Islet precursor cell (in vitro differentiated cells): ENCODE results near the gene P2RX2.
A peak's percentile ranks its signal among the peaks of the same experiment; 100 is the strongest.

ENCODE experiments used
- DNase-seq: peaks from one replicate; pipeline ENCODE4 v3.0.0-alpha.2; 2018

Gene P2RX2

GRCh38 chr12:132618683-132619043, at the start of gene P2RX2:
Gene P2RX2, plus strand, starts transcription at chr12:132618776. Its CDS starts 41 bp downstream, at chr12:132618817.
- DNase-seq: peak; percentile 58

GRCh38 chr12:132568826-132569480, 49.6 kb upstream of the P2RX2 start:
- no peak for DNase-seq

GRCh38 chr12:132569856-132570480, 48.6 kb upstream of the P2RX2 start:
- no peak for DNase-seq

GRCh38 chr12:132570635-132571034, 47.9 kb upstream of the P2RX2 start:
- DNase-seq: no peak

GRCh38 chr12:132571051-132571450, 47.5 kb upstream of the P2RX2 start:
- DNase-seq: no peak

DNA sequence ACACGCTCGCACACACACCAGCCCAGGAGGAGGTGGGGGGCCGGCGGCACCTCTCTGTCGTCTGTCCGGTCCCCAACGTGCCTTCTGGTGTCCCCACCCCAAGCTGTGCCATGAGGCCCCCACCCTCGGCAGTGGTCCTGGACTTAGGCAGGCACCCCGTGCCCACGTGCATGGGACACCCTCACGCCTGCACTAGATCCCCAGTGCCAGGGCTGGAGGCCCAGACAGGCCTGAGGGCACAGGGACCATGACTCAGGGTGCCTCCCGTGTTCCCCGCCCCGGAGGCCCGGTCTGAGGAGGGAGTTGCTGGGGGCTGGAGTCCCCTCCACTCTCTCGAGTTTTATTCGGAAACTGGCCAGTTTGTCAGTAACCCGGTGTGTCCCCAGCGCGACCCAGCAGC, 47.0 kb upstream of the P2RX2 start:
- no peak for DNase-seq

DNA sequence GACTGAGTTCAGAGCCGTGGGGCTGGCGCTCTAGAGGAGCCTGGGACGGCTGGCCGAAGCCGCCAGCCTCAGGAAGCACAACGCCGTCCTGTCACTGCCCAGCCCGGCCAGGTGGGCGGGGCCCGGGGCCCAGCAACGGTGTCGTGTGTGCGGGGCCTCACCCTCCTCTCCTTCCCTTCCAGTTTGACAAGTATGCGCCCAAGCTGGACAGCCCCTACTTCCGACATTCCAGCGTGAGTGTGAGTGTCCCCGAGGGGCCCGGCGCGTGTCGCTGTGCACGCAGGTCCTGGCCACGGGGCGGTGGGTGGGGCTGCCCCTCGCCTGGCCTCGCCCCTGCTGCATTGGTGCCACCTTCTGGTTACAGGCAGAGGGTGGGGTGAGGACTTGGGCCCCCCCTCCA, 46.5 kb upstream of the P2RX2 start:
- no peak for DNase-seq

DNA sequence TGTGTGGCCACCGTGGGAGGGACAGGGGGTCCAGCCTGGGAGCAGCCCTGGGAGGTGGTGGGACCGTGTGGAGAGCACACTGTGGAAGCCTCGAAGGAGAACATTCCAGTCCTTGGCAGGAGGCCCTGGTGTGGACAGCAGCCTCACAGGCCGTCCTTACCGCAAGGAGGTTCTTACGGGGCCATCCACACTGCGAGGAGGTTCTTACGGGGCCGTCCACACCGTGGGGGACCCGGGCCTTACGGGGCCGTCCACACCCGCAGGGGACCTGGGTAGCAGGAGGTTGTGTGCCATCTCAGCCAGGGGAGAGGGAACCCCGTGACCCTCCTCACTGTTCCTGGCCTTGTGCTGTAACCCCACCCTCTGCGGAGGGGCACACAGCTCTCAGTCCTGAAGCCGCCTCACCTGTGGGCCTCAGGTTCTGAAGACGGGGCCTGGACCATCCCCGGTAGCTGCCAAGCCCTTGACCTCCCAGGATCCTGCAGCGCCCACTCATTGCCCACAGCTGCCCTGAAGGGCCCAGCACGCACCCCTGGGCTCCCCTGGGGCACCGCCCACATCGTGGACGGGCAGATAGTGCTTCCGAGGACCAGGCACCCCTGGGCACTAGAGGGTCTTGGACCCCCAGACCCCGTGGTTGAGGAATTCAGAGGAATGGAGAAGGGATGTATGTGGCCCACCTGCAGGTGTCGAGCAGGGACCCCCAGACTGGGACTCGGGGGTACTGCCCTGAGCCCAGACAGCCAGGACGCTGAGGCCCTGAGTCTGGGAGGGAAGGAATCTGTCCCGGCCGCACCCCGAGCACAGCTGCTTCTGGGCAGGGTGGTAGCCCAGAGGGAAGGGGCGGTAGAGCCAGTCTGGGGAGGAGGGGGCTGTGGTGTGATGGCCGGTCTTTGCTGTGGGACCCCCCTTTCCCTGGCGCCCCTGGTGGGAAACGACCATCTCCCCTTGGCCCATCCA, 45.5 kb upstream of the P2RX2 start:
- no peak for DNase-seq

DNA sequence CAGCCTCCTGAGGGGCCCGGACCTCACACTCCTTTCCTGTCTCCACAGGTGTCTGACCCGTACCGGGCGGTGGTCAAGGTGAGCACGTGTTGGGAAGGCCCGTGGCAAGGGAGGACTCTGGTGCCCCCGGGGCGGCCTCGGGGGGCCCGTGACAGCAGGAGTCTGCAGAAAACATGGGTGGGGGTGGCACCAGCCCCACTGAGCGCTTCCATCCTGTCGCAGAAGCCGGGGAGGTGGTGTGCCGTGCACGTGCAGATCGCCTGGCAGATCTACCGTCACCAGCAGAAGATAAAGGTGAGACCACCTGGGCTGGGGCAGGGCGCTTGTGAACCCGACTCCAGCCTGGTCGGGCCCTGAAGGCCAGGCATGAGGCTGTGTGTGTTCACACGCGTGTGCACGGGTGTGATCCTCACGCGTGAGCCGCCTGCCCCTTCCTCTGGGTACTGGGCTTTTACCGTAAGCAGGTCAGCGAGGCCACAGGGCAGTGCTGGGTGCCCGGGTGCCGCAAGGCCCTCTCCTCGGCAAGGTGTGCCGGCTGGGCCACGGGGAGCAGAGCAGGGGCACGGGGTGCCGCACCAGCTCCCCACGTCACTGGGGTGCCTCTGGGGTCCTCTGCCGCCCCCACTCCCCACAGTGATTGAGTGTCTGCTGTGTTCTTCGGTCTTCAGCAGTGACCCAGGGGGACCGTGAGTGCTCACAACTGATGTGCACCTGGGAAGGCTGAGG, 44.1 kb upstream of the P2RX2 start:
- DNase-seq: no peak

GRCh38 chr12:132575661-132576060, 42.9 kb upstream of the P2RX2 start:
- DNase-seq: no peak

DNA sequence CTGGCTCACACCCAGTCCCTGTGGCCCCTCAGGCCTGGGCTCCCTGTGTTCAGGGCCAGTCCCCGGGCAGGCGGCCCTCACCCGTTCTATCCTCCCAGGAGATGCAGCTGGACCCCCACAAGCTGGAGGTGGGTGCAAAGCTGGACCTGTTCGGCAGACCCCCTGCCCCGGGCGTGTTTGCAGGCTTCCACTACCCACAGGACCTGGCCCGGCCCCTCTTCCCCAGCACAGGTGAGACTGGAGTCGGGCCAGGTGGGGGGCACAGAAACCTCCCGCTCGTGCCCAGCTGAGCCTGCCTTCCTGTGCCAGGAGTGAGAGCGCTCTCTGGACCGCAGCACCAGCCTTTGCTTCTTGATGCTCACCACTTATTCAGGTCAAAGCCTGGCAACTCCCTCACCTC, 41.9 kb upstream of the P2RX2 start:
- DNase-seq: no peak

- no peak for DNase-seq
Observed at GRCh38 chr12:132577191-132577920, 41.2 kb upstream of the P2RX2 start.

DNA sequence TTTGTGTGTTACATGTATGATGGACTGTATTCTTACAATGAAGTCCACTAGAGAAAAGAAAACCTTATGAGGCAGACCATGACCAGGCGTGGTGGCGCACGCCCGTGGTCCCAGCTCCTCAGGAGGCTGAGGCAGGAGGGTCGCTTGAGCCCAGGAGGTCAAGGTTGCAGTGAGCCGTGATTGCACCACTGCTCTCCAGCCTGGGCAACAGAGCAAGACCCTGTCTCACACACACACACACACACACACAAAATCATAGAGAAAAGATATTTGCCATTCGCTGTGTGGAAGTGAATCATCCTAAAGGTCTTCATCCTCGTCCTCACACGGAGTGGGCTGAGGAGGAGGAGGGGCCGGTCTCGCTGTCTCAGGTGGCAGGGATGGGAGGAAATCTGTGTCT, 40.5 kb upstream of the P2RX2 start:
- DNase-seq: no peak

DNA sequence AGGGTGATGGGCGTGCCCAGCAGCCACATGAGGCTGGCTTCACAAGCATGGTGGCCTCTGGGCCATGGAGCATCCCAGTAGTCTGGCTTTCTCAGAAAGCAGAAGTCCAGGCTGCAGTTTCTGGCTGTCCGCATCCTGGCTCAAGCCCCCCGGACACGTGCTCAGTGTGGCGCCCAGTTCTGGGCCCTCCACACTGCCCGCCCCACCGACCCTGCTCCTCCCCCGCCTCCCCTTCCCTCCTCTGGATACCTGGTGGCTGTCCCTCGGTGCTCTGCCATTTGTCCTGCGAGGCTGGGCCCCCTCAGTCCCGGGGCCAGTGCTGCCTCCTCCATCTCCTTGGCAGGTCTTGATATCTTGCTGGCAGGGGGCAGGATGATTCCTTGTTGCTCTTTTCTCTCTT, 39.8 kb upstream of the P2RX2 start:
- DNase-seq: no peak

- no peak for DNase-seq
Observed at GRCh38 chr12:132579744-132580143, 38.8 kb upstream of the P2RX2 start.

DNA sequence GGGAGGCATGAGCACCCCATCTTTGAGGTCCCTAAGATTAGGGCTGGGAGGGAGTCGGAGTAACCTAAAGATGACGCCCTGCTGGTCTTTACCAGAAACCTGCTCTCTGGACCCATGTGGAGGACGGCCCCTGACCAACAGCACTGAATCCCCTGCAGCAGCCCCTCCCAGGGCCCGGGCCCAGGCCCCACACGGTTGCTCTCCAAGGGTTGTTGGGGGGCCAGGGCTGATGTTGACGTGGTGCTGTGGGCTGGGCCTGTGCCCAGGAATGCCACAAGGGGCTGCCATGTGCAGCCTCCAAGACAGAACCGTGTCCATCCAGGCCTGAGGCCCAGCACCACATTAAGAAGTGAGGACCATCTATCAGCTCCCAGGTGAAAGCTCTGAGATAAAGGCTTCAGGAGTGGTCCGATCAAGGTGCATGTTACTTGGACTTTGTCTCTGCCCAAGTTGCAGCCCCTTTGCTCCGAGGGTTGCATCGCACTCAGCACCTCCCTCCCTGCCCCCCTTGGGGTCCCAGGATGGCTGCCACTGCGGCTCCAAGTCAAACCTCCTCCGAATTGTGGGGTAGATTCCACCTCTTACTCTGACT, 37.8 kb upstream of the P2RX2 start:
- DNase-seq: no peak

DNA sequence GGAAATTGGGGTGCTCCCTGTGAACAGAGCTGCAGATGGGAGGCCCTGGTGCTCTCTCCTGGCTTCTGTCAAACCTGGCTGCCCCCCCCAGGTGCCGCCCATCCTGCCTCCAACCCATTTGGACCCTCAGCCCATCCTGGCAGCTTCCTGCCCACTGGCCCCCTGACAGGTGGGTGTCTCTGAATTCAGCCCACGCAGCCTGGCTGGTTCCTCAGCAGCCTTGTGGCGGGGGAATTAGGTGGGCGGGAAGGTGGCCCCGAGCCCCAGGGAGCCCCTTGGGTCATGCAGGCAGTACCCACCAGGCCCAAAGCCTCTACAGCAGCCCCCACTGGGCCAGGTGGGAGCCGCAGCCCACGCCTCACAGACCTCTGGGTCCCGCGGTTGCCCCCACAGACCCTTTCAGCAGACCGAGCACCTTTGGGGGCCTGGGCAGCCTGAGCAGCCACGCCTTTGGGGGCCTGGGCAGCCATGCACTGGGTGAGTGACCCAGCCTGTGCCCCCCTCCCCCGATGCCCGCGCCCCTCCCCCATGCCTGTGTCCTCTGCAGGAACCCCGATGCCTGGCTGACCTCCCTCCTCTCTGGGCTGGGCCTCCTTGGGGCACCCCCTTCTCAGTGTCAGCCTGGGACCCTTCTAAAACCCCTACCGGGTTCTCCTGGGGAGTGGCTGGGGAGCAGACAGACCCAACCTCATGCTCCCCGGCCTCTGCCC, 37.1 kb upstream of the P2RX2 start:
- DNase-seq: no peak

DNA sequence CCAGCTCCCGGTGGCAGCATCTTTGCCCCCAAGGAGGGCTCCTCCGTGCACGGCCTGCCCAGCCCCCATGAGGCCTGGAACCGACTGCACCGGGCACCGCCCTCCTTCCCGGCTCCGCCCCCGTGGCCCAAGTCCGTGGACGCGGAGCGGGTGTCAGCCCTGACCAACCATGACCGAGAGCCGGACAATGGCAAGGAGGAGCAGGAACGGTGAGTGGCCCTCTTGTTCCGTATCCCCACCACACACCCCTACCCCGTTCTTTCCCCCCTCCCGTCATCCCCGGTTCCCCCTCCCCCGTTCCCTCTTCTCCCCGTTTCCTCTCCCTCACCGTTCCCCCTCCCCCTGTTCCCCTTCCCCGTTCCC, 36.5 kb upstream of the P2RX2 start:
- DNase-seq: no peak

GRCh38 chr12:132582582-132583410, 35.8 kb upstream of the P2RX2 start:
- DNase-seq: no peak

DNA sequence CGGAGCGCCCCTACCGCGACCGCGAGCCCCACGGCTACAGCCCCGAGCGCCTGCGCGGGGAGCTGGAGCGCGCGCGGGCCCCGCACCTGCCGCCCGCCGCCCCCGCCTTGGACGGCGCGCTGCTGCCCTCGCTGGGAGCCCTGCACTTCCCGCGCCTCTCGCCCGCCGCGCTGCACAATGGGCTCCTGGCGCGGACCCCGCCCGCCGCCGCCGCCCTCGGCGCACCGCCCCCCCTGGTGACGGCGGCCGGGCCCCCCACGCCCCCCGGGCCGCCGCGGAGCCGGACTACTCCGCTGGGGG, 35.2 kb upstream of the P2RX2 start:
- DNase-seq: no peak

GRCh38 chr12:132583736-132584135, 34.8 kb upstream of the P2RX2 start:
- no peak for DNase-seq
